ENCODE data around the gene DOK6. TPM values are rescaled to one million over a fixed set of nuclear protein-coding genes. Genes with fewer than 3 reads are reported as not detected.

Gene DOK6
- total RNA-seq, 1 donor from 2014 or later = 0.06 TPM

DNA sequence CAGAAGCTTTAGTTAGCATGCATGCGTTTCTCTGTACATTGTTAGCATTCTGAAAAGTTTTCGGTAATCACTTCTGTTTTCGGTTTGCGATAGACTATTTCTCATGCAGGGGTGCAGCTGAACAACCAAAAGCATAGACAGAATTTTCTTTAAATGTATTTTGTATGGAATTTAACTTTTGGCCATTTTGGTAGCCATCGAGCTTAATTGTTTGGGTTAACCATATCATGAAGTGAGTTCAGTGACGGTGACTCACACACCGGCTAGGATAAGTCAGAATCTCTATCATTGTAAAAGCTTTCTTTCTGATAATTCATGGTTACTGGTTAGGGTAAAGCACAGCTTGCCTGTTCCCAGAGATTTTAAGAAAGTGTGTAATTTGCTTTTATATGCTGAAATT is 439.8 kb downstream of the DOK6 start:
- TF ChIP-seq, protein P1, sequence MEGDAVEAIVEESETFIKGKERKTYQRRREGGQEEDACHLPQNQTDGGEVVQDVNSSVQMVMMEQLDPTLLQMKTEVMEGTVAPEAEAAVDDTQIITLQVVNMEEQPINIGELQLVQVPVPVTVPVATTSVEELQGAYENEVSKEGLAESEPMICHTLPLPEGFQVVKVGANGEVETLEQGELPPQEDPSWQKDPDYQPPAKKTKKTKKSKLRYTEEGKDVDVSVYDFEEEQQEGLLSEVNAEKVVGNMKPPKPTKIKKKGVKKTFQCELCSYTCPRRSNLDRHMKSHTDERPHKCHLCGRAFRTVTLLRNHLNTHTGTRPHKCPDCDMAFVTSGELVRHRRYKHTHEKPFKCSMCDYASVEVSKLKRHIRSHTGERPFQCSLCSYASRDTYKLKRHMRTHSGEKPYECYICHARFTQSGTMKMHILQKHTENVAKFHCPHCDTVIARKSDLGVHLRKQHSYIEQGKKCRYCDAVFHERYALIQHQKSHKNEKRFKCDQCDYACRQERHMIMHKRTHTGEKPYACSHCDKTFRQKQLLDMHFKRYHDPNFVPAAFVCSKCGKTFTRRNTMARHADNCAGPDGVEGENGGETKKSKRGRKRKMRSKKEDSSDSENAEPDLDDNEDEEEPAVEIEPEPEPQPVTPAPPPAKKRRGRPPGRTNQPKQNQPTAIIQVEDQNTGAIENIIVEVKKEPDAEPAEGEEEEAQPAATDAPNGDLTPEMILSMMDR (conservative IDR thresholded peaks at IDR 0.05; ENCODE audit: low read depth, low read length) = no peak
- DNase-seq (ENCODE audit: low read depth) = no peak

DNA sequence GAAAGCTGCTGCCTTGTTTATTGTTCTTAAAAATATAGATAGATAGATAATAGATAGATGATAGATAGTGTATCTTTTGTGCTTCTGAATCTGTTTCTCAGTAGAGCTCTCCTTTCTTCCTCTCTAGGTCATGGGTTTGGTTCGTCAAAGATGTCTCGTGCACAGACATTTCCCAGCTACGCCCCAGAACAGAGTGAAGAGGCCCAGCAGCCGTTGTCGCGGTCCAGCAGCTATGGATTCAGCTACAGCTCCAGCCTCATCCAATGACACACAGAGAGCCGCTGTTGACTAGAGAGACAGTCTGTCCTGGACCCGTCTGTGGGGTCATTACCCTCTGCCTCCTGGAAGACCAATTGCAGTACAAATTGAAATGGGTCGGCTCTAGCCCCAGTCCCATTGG is 440.4 kb downstream of the DOK6 start:
- H3K4me3 ChIP-seq (ENCODE audit: low read depth, low read length) = no peak overlapping the region
- no peak for DNase-seq (ENCODE audit: low read depth)
- TF ChIP-seq, protein P1 (conservative IDR thresholded peaks at IDR 0.05; ENCODE audit: low read depth, low read length) = no peak

More for the DNA sequence above, 439.8 kb downstream of the DOK6 start:
- H3K4me3 ChIP-seq (ENCODE audit: low read depth, low read length) = no peak overlapping the region

- H3K4me3 ChIP-seq (ENCODE audit: low read depth, low read length) = no peak overlapping the region
- DNase-seq (ENCODE audit: low read depth) = no peak
- TF ChIP-seq, protein P1 (conservative IDR thresholded peaks at IDR 0.05; ENCODE audit: low read depth, low read length) = no peak
These were observed 442.3 kb downstream of the DOK6 start for GRCh38 chr18:69843015-69843414.

- no peak for DNase-seq (ENCODE audit: low read depth)
- TF ChIP-seq, protein P1 (conservative IDR thresholded peaks at IDR 0.05; ENCODE audit: low read depth, low read length) = no peak
- no peak overlapping the region for H3K4me3 ChIP-seq (ENCODE audit: low read depth, low read length)
These were observed 444.0 kb downstream of the DOK6 start for GRCh38 chr18:69844656-69845055.

DNA sequence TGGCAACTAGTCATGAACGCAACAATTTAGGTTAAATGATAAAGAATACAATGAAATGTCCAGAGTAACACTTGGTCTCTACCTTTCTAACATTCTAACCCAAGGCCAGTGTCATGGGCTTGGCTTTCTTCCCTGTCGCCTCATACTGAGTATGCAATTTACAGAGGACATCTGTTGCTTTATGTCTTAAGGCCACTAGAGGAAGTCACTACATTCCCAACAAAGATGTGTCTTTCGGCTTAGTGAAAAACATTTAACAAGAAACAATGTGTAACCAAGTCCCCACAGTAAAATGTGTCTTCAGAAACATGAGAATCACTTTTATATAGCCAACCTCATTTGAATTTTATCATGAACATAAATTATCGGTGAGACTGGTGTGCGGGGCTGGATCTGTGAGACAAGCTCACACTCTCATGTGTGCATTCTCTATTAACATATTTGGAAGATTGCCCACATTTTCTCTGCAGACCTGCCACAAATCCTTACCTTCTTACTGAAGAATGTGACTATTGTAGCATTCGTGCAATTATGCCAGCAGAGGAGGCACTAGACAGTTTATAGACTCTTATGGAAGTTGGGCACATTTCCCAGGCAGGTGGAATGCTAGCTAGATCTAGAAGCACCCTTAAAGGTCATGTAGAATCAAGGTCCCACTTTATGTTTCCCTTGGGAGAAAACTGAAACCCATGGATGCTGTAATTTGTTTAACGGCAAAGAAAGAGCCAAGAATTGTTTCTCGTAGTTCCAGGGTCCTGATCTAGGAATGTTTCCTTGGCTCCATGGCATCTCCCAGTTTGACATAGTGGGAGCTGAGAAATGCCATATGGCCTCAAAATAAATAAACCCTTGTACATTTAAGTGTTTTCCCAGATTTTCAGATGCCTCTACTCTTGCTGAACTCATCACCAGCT is 445.2 kb downstream of the DOK6 start:
- TF ChIP-seq, protein P1 (conservative IDR thresholded peaks at IDR 0.05; ENCODE audit: low read depth, low read length) = no peak
- H3K4me3 ChIP-seq (ENCODE audit: low read depth, low read length) = no peak overlapping the region
- no peak for DNase-seq (ENCODE audit: low read depth)

- no peak overlapping the region for H3K4me3 ChIP-seq (ENCODE audit: low read depth, low read length)
- no peak for DNase-seq (ENCODE audit: low read depth)
- TF ChIP-seq, protein P1 (conservative IDR thresholded peaks at IDR 0.05; ENCODE audit: low read depth, low read length) = no peak
These were observed 452.4 kb downstream of the DOK6 start for GRCh38 chr18:69853051-69853450.

- DNase-seq (ENCODE audit: low read depth) = no peak
- TF ChIP-seq, protein P1 (conservative IDR thresholded peaks at IDR 0.05; ENCODE audit: low read depth, low read length) = no peak
- H3K4me3 ChIP-seq (ENCODE audit: low read depth, low read length) = no peak overlapping the region
These were observed 453.8 kb downstream of the DOK6 start for GRCh38 chr18:69854455-69854854.
